GM12872 (cell line): ENCODE measurements around the gene AFAP1.

Source experiments
- TF ChIP-seq, protein P1 (sequence below): IDR thresholded peaks from 3 replicates; pipeline ENCODE4 v1.5.1; 2011; ENCODE audit warnings: low read depth, mild to moderate bottlenecking, low read length, moderate library complexity; ENCODE audit not compliant: insufficient read depth

AFAP1 gene

GRCh38 chr4:7740866-7741525, 198.7 kb downstream of the AFAP1 start:
- TF ChIP-seq, protein P1, sequence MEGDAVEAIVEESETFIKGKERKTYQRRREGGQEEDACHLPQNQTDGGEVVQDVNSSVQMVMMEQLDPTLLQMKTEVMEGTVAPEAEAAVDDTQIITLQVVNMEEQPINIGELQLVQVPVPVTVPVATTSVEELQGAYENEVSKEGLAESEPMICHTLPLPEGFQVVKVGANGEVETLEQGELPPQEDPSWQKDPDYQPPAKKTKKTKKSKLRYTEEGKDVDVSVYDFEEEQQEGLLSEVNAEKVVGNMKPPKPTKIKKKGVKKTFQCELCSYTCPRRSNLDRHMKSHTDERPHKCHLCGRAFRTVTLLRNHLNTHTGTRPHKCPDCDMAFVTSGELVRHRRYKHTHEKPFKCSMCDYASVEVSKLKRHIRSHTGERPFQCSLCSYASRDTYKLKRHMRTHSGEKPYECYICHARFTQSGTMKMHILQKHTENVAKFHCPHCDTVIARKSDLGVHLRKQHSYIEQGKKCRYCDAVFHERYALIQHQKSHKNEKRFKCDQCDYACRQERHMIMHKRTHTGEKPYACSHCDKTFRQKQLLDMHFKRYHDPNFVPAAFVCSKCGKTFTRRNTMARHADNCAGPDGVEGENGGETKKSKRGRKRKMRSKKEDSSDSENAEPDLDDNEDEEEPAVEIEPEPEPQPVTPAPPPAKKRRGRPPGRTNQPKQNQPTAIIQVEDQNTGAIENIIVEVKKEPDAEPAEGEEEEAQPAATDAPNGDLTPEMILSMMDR, result no peak

DNA sequence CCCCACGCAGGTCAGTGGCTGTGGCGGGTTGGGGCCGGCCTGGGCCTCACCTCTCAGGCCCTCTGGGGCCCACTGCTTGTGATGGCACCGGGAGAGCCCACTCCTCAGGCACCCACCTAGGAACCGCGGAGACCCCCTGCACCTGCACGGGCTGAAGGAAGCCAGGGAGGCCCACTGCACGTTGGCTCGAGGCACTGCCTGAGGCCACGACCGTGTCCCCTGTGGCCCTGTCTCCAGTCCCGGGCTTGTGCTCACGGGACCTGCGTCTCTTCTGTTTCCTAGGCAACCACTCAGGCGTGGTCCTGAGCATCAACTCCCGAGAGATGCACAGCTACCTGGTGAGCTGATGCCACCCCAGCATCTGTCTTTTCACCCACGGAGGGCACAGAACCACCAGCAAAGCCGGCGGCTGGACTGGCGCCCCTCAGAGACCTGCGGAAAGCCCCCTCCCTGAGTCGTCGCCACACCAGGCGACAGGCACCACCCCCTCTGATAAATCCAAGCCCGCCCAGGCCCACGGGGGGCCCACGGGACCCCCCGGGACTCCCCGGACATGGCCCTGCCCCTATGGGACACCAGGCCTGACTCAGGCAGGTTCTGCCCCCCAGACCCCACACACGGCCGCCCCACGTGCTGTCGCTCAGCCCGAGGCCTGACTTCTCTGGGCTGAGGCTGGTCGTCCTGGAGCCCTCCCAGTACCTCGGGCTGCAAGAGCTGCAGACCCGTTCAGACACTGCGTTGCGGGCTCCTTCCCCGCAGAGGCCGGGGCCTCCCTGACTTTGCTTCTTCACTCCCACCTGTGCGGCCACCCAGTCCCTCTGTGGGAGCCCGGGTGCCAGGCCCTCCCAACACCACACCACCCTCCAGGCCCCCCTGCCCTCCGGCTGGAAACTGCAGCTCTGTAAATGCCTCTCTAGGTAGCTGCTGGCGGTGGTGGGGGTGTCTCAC, 199.5 kb downstream of the AFAP1 start:
- TF ChIP-seq, protein P1, result no peak

DNA sequence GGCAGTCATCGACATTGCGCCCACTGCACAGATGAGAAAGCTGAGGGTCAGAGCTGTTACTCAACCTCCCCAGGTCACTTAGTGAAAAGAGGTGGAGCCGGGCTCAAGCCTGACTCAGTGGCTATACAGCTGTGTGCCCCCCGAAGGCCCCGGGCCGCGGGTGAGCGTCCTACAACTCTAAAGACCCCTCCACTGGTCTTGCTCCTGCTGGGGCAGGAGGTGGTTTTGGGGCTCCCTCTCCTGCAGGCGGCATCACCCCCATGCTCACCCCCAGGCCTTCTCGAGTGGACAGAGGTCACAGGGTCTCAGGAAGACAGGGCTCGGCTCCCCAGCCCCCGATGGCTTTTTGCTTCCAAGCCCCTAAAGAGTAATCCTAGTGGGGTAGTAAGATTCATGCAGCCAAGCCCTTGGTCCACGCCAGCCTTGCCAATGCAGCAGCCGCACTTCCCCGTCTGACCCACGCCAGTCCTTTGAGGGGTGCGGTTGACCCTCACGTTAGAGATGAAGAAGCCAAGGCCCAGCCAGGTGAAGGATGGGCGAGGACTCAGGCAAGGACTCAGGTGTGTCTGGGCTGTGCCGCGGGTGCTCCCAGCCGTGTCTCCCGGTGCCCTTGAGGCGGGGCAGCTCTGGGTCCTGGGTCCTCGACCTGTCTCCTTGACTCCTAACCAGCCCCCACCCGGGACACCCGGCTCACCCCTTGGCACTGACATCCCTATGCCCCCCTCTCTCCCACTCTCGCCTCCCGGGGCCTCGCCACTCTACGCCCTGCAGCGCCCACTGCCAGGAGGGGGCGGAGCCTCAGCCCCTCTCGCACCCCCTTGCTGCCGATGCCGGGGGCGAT, 200.4 kb downstream of the AFAP1 start:
- TF ChIP-seq, protein P1, result no peak

GRCh38 chr4:7738458-7739076, 201.1 kb downstream of the AFAP1 start:
- TF ChIP-seq, protein P1, result no peak

- TF ChIP-seq, protein P1, result no peak
These were observed 201.8 kb downstream of the AFAP1 start for GRCh38 chr4:7737752-7738457.

DNA sequence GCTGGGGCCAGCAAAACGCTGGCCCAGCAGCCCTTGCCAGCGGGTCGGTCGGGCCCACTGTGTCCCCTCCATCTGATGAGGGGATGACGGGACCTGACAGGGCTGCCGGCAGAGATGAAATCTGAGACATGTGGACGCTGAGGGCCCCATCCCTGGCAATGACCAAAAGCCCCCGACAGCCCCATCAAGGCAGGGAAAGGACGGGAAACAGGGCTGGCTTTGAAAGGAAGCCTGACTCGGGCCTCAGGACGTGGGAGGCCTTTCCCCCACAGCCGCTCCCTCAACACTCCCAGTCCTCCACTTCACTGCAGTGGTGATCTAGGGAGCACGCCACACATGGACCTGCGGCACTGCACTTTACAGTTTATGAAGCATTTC, 202.4 kb downstream of the AFAP1 start:
- TF ChIP-seq, protein P1, result no peak
